ENCODE measurements around the gene SNX25.

DNA sequence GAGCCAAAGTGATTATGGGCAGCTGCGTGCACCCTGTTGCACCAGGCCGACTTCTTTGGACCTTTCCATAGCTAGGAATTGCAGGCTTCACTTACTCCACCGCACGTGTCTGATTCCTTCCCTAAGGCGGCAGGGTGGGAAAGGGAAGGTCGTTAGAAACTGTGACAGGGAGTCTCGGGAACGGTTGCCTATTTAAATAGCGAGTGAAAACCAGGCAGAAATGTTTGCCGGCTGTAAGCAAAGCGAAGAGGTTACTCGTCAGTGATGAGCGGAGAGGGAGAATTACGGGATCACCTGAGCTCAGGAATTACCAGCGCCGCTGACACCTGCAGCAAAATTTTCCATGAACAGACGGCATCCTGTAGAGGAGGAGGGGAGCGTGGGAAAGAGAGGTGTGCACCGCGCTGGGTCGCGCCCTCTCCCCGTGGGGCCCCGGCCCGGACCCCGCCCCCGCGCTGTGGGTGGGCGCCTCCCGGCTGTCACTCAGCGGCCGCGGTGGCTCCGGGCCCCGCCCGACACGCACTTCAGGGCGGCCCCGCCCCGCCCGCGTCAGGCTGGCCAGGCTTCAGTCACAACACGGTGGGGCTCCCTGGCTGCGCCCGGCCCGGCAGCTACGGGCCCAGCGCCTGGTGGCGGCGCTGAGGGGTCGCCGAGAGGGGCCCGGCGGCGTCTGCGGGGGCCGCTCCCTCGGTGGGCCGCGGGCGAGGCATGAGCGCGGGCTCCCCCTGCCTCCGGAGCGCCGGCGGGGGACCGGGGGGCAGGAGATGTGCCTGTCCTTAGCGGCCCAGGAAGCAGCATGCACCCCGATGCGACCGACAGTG, at the start of gene SNX25:
- TF ChIP-seq ZNF274 (IDR thresholded peaks at IDR 0.05; ENCODE audit: low read depth, low read length) (no peak), SUZ12 (IDR thresholded peaks at IDR 0.05; ENCODE audit: extremely low read depth, insufficient read depth, insufficient read length) (no peak), YY1 (IDR thresholded peaks at IDR 0.05; ENCODE audit: insufficient read depth, insufficient read length) (no peak)

Data from NT2/D1 (cell line).